HepG2 (cell line): ENCODE results near the gene SOX9. TPM values are rescaled to one million over a fixed set of nuclear protein-coding genes. Genes with fewer than 3 reads are reported as not detected.

Experiments used
- CREB1 ChIP-seq, 2 experiments: fragments of 450-650 bp in 1 of 2; IDR thresholded peaks; 2 replicates each; pipeline ENCODE4 v1.6.1; 2016 to 2017; ENCODE audit warnings: control low read depth in 1 of 2, mild to moderate bottlenecking in 1 of 2, missing compliant biosample characterization in 1 of 2, missing genetic modification characterization in 1 of 2
- DNMT3B ChIP-seq: conservative IDR thresholded peaks from 2 replicates; pipeline ENCODE4 v1.6.1; 2016; ENCODE audit warnings: missing biosample characterization, control low read depth
- GATA4 ChIP-seq: sonication (generic); IDR thresholded peaks from 2 replicates; pipeline ENCODE4 v1.6.1; 2016; ENCODE audit warnings: antibody characterized with exemption, low read depth, borderline replicate concordance
- KDM1A ChIP-seq: IDR thresholded peaks from 2 replicates; pipeline ENCODE4 v1.6.1; 2016; ENCODE audit warnings: missing compliant biosample characterization
- LCORL ChIP-seq, 2 experiments: fragments of 450-650 bp in 1 of 2; sonication (generic) in 1 of 2; formaldehyde crosslinking in 1 of 2; IDR thresholded peaks; 2 replicates each; pipeline versions ENCODE4 v1.5.0 to v1.6.1; 2017 to 2020; ENCODE audit warnings: antibody characterized with exemption in 1 of 2, missing genetic modification reagents in 1 of 2
- RBAK ChIP-seq: sonication (generic); formaldehyde crosslinking; IDR thresholded peaks from 2 replicates; pipeline ENCODE4 v1.5.1; 2020; ENCODE audit warnings: mild to moderate bottlenecking, missing genetic modification reagents
- SOX6 ChIP-seq, 2 experiments: fragments of 450-650 bp in 1 of 2; sonication (generic) in 1 of 2; formaldehyde crosslinking in 1 of 2; IDR thresholded peaks; 2 replicates each; pipeline versions ENCODE4 v1.4.0 to v1.6.1; 2017 to 2020; ENCODE audit warnings: antibody characterized with exemption in 1 of 2, mild to moderate bottlenecking in 1 of 2, missing genetic modification reagents in 1 of 2
- SP4 ChIP-seq: sonication (generic); formaldehyde crosslinking; IDR thresholded peaks from 2 replicates; pipeline ENCODE4 v1.8.1; 2023; ENCODE audit warnings: mild to moderate bottlenecking, missing genetic modification reagents
- TARDBP ChIP-seq: sonication (generic); formaldehyde crosslinking; IDR thresholded peaks from 2 replicates; pipeline ENCODE4 v1.8.0; 2022; ENCODE audit warnings: mild to moderate bottlenecking, missing genetic modification reagents
- TEAD3 ChIP-seq: optimal IDR thresholded peaks from 2 replicates; pipeline ENCODE3; 2016; ENCODE audit warnings: borderline replicate concordance
- ZIK1 ChIP-seq: sonication (generic); formaldehyde crosslinking; IDR thresholded peaks from 2 replicates; pipeline ENCODE4 v1.5.0; 2020; ENCODE audit warnings: mild to moderate bottlenecking, low read depth, missing genetic modification reagents, borderline replicate concordance
- ZNF160 ChIP-seq: sonication (generic); formaldehyde crosslinking; IDR thresholded peaks from 2 replicates; pipeline ENCODE4 v1.8.0; 2022; ENCODE audit warnings: mild to moderate bottlenecking, inconsistent platforms, missing genetic modification reagents
- ZNF205 ChIP-seq: IDR thresholded peaks from 2 replicates; pipeline ENCODE4 v1.6.1; 2018; ENCODE audit warnings: missing biosample characterization, missing genetic modification reagents
- ZNF563 ChIP-seq: sonication (generic); formaldehyde crosslinking; IDR thresholded peaks from 2 replicates; pipeline ENCODE4 v1.8.0; 2022; ENCODE audit warnings: mild to moderate bottlenecking, moderate library complexity, missing genetic modification reagents
- ZNF772 ChIP-seq: sonication (generic); formaldehyde crosslinking; IDR thresholded peaks from 2 replicates; pipeline ENCODE4 v1.5.0; 2020; ENCODE audit warnings: mild to moderate bottlenecking, missing genetic modification reagents
- ZNF776 ChIP-seq: sonication (generic); formaldehyde crosslinking; IDR thresholded peaks from 2 replicates; pipeline ENCODE4 v1.4.0; 2020; ENCODE audit warnings: mild to moderate bottlenecking, missing genetic modification reagents
- polyA plus RNA-seq, 8 experiments: library from polyadenylated mRNA; depleted of rRNA in 3 of 8; stranded (reverse) in 7 of 8; unstranded in 1 of 8; fragments of >200 nt; fragmentation: Illumina TruSeq in 4 of 8; extraction: Trizol in 4 of 8; gene quantifications; 2 replicates each; pipeline versions ENCODE4 v1.2.1 to v1.2.3, GENCODE V29; 2011 to 2016; ENCODE audit warnings: low read depth in 4 of 8, missing spikeins in 1 of 8, mixed read lengths in 1 of 8; ENCODE audit not compliant: insufficient read depth in 1 of 8
- total RNA-seq, 5 experiments: library from RNA; depleted of rRNA; stranded (reverse); fragments of >200 nt; fragmentation: Illumina TruSeq; extraction: Trizol; gene quantifications; 2 replicates each; pipeline ENCODE4 v1.2.3, GENCODE V29; 2016; ENCODE audit warnings: low read depth in 1 of 5
- TF ChIP-seq, protein P1 (sequence below): IDR thresholded peaks from 2 replicates; pipeline ENCODE4 v1.6.1; 2016; ENCODE audit warnings: mild to moderate bottlenecking
- TF ChIP-seq, protein P2 (sequence below): sonication (generic); formaldehyde crosslinking; IDR thresholded peaks from 2 replicates; pipeline ENCODE4 v1.5.1; 2020; ENCODE audit warnings: missing genetic modification reagents, mild to moderate bottlenecking, borderline replicate concordance
- TF ChIP-seq, protein P3 (sequence below): sonication (generic); formaldehyde crosslinking; IDR thresholded peaks from 2 replicates; pipeline ENCODE4 v1.5.0; 2020; ENCODE audit warnings: mild to moderate bottlenecking, missing genetic modification reagents
- TF ChIP-seq, protein P4 (sequence below): sonication (generic); formaldehyde crosslinking; IDR thresholded peaks from 2 replicates; pipeline ENCODE4 v1.5.0; 2020; ENCODE audit warnings: mild to moderate bottlenecking, missing genetic modification reagents, moderate library complexity

Gene SOX9
- total and polyA plus RNA-seq, 2 of the 13 experiments (the other 11 are each of a cell fraction or from before 2014, with no cell fraction given): 16.1 to 27.6 TPM

DNA sequence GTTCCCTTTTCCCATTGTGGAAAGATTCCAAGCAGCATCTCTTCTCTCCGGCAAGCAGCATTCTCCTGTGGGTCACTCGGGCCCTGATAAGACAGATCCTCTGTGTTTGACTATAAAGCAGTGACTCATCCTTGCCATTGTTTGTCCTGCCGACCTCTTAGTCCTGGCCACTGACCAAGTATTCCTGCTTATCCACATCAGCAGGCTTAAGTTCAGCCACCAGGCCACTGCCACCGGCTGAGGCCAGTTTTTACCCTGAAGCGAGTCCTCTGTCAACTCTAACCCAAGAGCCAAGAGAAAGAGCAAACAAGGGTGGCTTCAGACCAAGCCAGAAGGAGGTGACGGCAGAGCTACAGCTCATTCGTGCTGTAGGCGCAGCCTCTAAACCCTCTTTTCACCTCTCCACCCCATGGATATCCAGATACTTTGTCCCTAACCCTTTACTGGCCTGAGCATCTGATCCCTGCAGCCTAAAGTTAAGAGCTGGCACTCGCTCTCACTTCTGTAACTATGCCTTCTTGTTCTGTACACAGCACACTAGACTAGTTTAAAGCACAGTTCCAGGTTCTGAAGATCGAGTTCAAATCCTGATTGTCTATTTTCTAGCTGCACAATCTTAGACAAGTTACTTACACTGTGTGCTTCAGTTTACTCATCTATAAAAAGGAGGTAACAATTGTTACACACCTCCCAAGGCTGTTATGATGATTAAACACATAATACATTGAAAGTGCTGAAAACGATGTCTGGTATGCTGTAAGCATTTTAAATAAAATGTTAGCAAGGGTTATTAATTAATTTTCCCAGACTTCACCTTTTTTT, 31.0 kb downstream of the SOX9 start (continued):
- TF ChIP-seq ZNF205 (CRISPR knock-in tag) (peak; percentile 68; the same call in 1 of the 2 replicates), LCORL (IDR thresholded peaks at IDR 0.05) (no peak), LCORL (CRISPR knock-in tag; IDR thresholded peaks at IDR 0.05) (peak; percentile 78), KDM1A (CRISPR knock-in tag) (peak; percentile 29; the same call in 1 of the 2 replicates), DNMT3B (CRISPR knock-in tag) (no peak), TARDBP (peak; percentile 31; the same call in 1 of the 2 replicates), ZNF563 (CRISPR knock-in tag) (peak; percentile 46; the same call in 1 of the 2 replicates), ZNF160 (peak; percentile 71; the same call in 1 of the 2 replicates), GATA4 (peak; percentile 44; the same call in 1 of the 2 replicates), SOX6 (IDR thresholded peaks at IDR 0.05) (no peak), SOX6 (CRISPR knock-in tag; IDR thresholded peaks at IDR 0.05) (peak; percentile 99), ZNF776 (no peak), SP4 (peak; percentile 58; the same call in 1 of the 2 replicates), CREB1 (IDR thresholded peaks at IDR 0.05) (no peak), CREB1 (CRISPR knock-in tag; IDR thresholded peaks at IDR 0.05) (peak; percentile 62; the same call in 1 of the 2 replicates), ZNF772 (peak; percentile 58; the same call in 1 of the 2 replicates), RBAK (CRISPR knock-in tag) (no peak), TEAD3 (CRISPR knock-in tag) (peak; percentile 11), ZIK1 (CRISPR knock-in tag) (0 out of 2 replicates have a peak, but pooled peaks have one; percentile 49)
- TF ChIP-seq, protein P1, sequence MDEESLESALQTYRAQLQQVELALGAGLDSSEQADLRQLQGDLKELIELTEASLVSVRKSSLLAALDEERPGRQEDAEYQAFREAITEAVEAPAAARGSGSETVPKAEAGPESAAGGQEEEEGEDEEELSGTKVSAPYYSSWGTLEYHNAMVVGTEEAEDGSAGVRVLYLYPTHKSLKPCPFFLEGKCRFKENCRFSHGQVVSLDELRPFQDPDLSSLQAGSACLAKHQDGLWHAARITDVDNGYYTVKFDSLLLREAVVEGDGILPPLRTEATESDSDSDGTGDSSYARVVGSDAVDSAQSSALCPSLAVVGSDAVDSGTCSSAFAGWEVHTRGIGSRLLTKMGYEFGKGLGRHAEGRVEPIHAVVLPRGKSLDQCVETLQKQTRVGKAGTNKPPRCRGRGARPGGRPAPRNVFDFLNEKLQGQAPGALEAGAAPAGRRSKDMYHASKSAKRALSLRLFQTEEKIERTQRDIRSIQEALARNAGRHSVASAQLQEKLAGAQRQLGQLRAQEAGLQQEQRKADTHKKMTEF (CRISPR knock-in tag): peak; percentile 59; the same call in 1 of the 2 replicates
- TF ChIP-seq, protein P2, sequence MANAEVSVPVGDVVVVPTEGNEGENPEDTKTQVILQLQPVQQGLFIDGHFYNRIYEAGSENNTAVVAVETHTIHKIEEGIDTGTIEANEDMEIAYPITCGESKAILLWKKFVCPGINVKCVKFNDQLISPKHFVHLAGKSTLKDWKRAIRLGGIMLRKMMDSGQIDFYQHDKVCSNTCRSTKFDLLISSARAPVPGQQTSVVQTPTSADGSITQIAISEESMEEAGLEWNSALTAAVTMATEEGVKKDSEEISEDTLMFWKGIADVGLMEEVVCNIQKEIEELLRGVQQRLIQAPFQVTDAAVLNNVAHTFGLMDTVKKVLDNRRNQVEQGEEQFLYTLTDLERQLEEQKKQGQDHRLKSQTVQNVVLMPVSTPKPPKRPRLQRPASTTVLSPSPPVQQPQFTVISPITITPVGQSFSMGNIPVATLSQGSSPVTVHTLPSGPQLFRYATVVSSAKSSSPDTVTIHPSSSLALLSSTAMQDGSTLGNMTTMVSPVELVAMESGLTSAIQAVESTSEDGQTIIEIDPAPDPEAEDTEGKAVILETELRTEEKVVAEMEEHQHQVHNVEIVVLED (CRISPR knock-in tag): peak; percentile 26; the same call in 1 of the 2 replicates
- TF ChIP-seq, protein P3, sequence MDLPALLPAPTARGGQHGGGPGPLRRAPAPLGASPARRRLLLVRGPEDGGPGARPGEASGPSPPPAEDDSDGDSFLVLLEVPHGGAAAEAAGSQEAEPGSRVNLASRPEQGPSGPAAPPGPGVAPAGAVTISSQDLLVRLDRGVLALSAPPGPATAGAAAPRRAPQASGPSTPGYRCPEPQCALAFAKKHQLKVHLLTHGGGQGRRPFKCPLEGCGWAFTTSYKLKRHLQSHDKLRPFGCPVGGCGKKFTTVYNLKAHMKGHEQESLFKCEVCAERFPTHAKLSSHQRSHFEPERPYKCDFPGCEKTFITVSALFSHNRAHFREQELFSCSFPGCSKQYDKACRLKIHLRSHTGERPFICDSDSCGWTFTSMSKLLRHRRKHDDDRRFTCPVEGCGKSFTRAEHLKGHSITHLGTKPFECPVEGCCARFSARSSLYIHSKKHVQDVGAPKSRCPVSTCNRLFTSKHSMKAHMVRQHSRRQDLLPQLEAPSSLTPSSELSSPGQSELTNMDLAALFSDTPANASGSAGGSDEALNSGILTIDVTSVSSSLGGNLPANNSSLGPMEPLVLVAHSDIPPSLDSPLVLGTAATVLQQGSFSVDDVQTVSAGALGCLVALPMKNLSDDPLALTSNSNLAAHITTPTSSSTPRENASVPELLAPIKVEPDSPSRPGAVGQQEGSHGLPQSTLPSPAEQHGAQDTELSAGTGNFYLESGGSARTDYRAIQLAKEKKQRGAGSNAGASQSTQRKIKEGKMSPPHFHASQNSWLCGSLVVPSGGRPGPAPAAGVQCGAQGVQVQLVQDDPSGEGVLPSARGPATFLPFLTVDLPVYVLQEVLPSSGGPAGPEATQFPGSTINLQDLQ: no peak
- TF ChIP-seq, protein P4, sequence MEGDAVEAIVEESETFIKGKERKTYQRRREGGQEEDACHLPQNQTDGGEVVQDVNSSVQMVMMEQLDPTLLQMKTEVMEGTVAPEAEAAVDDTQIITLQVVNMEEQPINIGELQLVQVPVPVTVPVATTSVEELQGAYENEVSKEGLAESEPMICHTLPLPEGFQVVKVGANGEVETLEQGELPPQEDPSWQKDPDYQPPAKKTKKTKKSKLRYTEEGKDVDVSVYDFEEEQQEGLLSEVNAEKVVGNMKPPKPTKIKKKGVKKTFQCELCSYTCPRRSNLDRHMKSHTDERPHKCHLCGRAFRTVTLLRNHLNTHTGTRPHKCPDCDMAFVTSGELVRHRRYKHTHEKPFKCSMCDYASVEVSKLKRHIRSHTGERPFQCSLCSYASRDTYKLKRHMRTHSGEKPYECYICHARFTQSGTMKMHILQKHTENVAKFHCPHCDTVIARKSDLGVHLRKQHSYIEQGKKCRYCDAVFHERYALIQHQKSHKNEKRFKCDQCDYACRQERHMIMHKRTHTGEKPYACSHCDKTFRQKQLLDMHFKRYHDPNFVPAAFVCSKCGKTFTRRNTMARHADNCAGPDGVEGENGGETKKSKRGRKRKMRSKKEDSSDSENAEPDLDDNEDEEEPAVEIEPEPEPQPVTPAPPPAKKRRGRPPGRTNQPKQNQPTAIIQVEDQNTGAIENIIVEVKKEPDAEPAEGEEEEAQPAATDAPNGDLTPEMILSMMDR (CRISPR knock-in tag): peak; percentile 27
